Neuronal stem cell (in vitro differentiated cells): Measurements from ENCODE around the gene YTHDF2.

Experiments used
- DNase-seq: peaks from one replicate; pipeline ENCODE4 v3.0.0-alpha.2; 2013; ENCODE audit warnings: low spot score
- H2AFZ ChIP-seq: one replicate; pipeline ENCODE4 v1.6.1; 2013; ENCODE audit warnings: mild to moderate bottlenecking, low read length, inconsistent platforms
- H2AK5ac ChIP-seq: 2 replicates; pipeline ENCODE4 v1.6.1; 2013; ENCODE audit warnings: low read depth, mild to moderate bottlenecking, inconsistent platforms, low read length, moderate library complexity, mixed read lengths
- H2BK120ac ChIP-seq: 2 replicates; pipeline ENCODE4 v1.6.1; 2013; ENCODE audit warnings: low read depth, mild to moderate bottlenecking, inconsistent platforms, low read length, moderate library complexity, mixed read lengths
- H2BK12ac ChIP-seq: one replicate; pipeline ENCODE4 v1.6.1; 2013; ENCODE audit warnings: low read length, inconsistent platforms
- H2BK15ac ChIP-seq: 2 replicates; pipeline ENCODE4 v1.6.1; 2013; ENCODE audit warnings: mild to moderate bottlenecking, low read length, inconsistent platforms, mixed read lengths
- H2BK5ac ChIP-seq: one replicate; pipeline ENCODE4 v1.6.1; 2013; ENCODE audit warnings: inconsistent platforms, mild to moderate bottlenecking, low read length, moderate library complexity
- H3K14ac ChIP-seq: one replicate; pipeline ENCODE4 v1.6.1; 2013; ENCODE audit warnings: low read length, inconsistent platforms
- H3K18ac ChIP-seq: 2 replicates; pipeline ENCODE4 v1.6.1; 2013; ENCODE audit warnings: low read length, inconsistent platforms
- H3K23ac ChIP-seq: 2 replicates; pipeline ENCODE4 v1.6.1; 2013; ENCODE audit warnings: low read depth, mild to moderate bottlenecking, mixed read lengths, low read length, inconsistent platforms; ENCODE audit not compliant: poor library complexity
- H3K27ac ChIP-seq: replicated peaks from 3 replicates; pipeline ENCODE4 v1.5.1; 2013; ENCODE audit warnings: low read length, inconsistent platforms
- H3K27me3 ChIP-seq, 3 experiments: 2 replicates each; pipeline ENCODE4 v1.6.1; 2013; ENCODE audit warnings: low read length in 3 of 3, mild to moderate bottlenecking in 2 of 3, inconsistent platforms in 1 of 3, low read depth in 1 of 3, mixed read lengths in 1 of 3, moderate library complexity in 1 of 3; ENCODE audit not compliant: control insufficient read depth in 3 of 3, insufficient read depth in 3 of 3
- H3K36me3 ChIP-seq, 2 donors: replicated peaks in 1 of 2; 2 replicates each; pipeline ENCODE4 v1.6.1; 2013; ENCODE audit warnings: low read length in 2 of 2; ENCODE audit not compliant: control insufficient read depth in 2 of 2, insufficient read depth in 2 of 2
- H3K4ac ChIP-seq: 2 replicates; pipeline ENCODE4 v1.6.1; 2013; ENCODE audit warnings: inconsistent platforms, mild to moderate bottlenecking, low read length, moderate library complexity
- H3K4me1 ChIP-seq, 2 donors: 1 replicate in 1 of 2; 2 replicates in 1 of 2; pipeline ENCODE4 v1.6.1; 2013; ENCODE audit warnings: low read length in 2 of 2, low read depth in 1 of 2; ENCODE audit not compliant: control insufficient read depth in 2 of 2, insufficient read depth in 1 of 2
- H3K4me2 ChIP-seq: one replicate; pipeline ENCODE4 v1.6.1; 2013; ENCODE audit warnings: mild to moderate bottlenecking, low read length, inconsistent platforms; ENCODE audit not compliant: insufficient read depth, poor library complexity, severe bottlenecking
- H3K4me3 ChIP-seq, 2 donors: 2 replicates each; pipeline ENCODE4 v1.5.1; 2013; ENCODE audit warnings: low read length in 2 of 2, mild to moderate bottlenecking in 2 of 2, inconsistent platforms in 1 of 2, moderate library complexity in 1 of 2
- H3K79me1 ChIP-seq: one replicate; pipeline ENCODE4 v1.6.1; 2013; ENCODE audit warnings: low read depth, mild to moderate bottlenecking, inconsistent platforms, low read length, moderate library complexity
- H3K9ac ChIP-seq: one replicate; pipeline ENCODE4 v1.6.1; 2013; ENCODE audit warnings: mild to moderate bottlenecking, low read depth, low read length, inconsistent platforms; ENCODE audit not compliant: poor library complexity
- H3K9me3 ChIP-seq, 2 donors: replicated peaks in 1 of 2; 2 replicates each; pipeline versions ENCODE3 to v1.6.1; 2013; ENCODE audit warnings: low read length in 2 of 2, mild to moderate bottlenecking in 2 of 2, inconsistent platforms in 1 of 2, low read depth in 1 of 2, mixed read lengths in 1 of 2, moderate library complexity in 1 of 2; ENCODE audit not compliant: control insufficient read depth in 2 of 2, insufficient read depth in 1 of 2
- H4K8ac ChIP-seq: one replicate; pipeline ENCODE4 v1.6.1; 2013; ENCODE audit warnings: low read depth, mild to moderate bottlenecking, inconsistent platforms, low read length, moderate library complexity
- H4K91ac ChIP-seq: one replicate; pipeline ENCODE4 v1.6.1; 2013; ENCODE audit warnings: low read length, low read depth, mild to moderate bottlenecking, inconsistent platforms; ENCODE audit not compliant: poor library complexity
- WGBS, 2 donors: extraction: QIAGEN DNeasy Blood & Tissue Kit; methylation state at CpG; one replicate each; pipeline ENCODE4 v1.1.7; 2013; ENCODE audit warnings: missing lambda C conversion rate in 2 of 2, mixed read lengths in 1 of 2; ENCODE audit not compliant: insufficient read length in 2 of 2, insufficient replicate concordance in 1 of 2; ENCODE audit errors: extremely low coverage in 2 of 2; 5-methylcytosine and 5-hydroxymethylcytosine counted together

Gene YTHDF2

DNA sequence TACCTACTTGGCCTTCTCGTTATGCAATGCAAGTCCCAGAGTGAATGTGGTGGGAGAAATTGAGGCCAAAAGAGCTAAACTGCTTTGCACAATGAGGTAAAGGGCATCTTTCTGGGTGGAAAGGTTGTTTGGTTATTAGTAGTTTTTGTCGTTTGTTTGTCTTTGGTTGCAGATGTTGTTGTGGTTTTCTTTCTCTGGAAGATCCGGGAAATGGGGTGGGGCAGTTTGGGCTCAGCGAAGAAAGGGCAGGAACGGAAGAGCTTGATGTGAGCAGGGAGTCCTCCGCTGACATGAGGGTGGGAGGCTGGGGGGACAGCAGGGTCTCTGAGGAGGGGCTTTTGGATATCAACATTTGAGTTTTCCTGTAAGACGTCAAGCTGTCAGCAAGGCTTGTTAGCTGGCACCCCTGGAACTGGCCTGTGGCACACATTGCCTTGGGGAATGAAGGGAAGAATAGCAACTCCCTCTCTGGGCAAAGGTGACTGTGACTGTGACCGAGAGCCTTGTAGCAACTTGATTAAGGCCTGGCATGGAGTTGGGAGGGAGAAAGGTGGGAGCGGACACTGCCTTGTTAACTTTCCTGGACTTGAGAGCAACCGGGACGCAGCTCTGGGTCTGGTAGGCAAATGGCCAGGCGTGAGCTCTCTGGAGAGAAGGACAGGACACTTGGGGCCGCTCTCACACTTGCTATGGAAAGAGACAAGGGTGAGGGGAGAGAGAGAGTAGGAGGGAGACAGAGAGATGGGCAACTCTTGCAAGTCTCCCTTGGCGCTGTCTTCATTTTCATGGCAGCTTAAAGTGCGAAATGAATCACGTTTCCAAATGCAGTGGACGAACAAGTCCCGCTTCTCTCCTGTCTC lies 59.8 kb downstream of the YTHDF2 start:
- Histone ChIP-seq H3K9ac (no peak overlapping the region), H4K8ac (no peak overlapping the region), H2BK15ac (no peak overlapping the region), H3K36me3 (no peaks in the 10 kb centered on the region), H3K23ac (no peak overlapping the region), H2AFZ (peak overlapping the region; percentile 58), H2BK5ac (no peak overlapping the region), H2AK5ac (no peak overlapping the region), H3K9me3 (no peaks in the 10 kb centered on the region), H3K14ac (no peak overlapping the region), H3K27me3 (peaks cover 0 to 33% (median 0%) of the 10 kb centered on the region in 3 experiments), H2BK120ac (no peak overlapping the region), H2BK12ac (no peak overlapping the region), H3K79me1 (no peaks in the 10 kb centered on the region), H3K4me2 (no peak overlapping the region), H4K91ac (no peak overlapping the region), H3K18ac (peak overlapping the region; percentile 44), H3K4me1 (peaks cover 3 to 8% of the 10 kb centered on the region in 2 donors), H3K27ac (no peak overlapping the region), H3K4ac (no peak overlapping the region), H3K4me3 (no peak overlapping the region)
- DNase-seq, result no peak
- WGBS, 2 donors, result no CpG with 5 or more reads among the region's 18 CpGs

DNA sequence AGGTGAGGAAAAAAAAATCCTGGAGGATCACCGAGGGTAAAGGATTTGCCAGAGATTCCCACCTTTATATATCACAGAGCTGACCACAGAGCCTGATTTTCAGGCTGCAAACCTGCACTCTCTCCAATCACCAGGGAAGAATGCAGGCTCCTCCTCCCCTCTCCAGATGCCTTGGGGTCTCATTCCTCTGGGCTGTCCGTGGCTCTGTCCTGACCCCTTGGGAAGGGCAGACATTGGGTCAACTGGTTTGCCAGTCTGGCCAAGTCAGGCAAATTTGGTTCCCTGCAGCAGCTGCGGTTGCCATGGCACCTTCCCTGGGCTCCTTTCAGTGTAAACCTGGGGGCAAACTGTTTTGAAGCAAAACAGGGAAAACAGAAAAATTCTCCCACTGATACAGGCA lies 63.6 kb downstream of the YTHDF2 start:
- H2BK12ac ChIP-seq, result no peak overlapping the region
- WGBS, 2 donors, result no CpG with 5 or more reads among the region's 3 CpGs
- DNase-seq, result no peak
- H3K27ac ChIP-seq, result no peak overlapping the region
- H2AK5ac ChIP-seq, result no peak overlapping the region
- peak overlapping the region; percentile 63 for H3K18ac ChIP-seq
- H3K9ac ChIP-seq, result no peak overlapping the region
- no peak overlapping the region for H3K4me3 ChIP-seq
- H3K9me3 ChIP-seq, result peaks cover 0 to 2% of the 10 kb centered on the region in 2 donors
- no peaks in the 10 kb centered on the region for H3K79me1 ChIP-seq
- H3K36me3 ChIP-seq, result no peaks in the 10 kb centered on the region
- H4K91ac ChIP-seq, result no peak overlapping the region
- peak overlapping the region; percentile 69 for H2BK120ac ChIP-seq
- H3K4me2 ChIP-seq, result no peak overlapping the region
- peak overlapping the region; percentile 86 for H3K14ac ChIP-seq
- peaks cover 8 to 18% of the 10 kb centered on the region in 2 donors for H3K4me1 ChIP-seq
- H3K4ac ChIP-seq, result no peak overlapping the region
- H4K8ac ChIP-seq, result no peak overlapping the region
- no peak overlapping the region for H2BK15ac ChIP-seq
- peaks cover 0 to 13% (median 0%) of the 10 kb centered on the region in 3 experiments for H3K27me3 ChIP-seq
- no peak overlapping the region for H2BK5ac ChIP-seq
- no peak overlapping the region for H2AFZ ChIP-seq
- H3K23ac ChIP-seq, result no peak overlapping the region

DNA sequence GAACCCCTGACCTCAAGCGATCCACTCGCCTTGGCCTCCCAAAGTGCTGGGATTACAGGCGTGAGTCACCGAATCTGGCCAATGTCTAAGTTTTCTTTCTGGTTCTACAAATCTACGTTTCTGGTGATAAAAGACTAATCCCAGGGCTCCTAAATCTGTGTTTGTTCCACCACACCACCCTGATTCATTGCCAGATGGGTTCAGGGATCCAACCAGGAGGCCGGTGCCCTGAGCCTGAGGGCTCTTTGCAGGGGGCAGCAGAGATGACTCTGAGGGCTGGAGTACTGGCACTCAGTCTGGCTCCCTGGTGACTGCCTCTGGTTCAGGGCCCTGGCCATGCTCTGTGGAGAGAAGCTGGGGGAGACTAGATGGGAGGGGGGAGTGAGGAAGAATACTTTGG lies 64.7 kb downstream of the YTHDF2 start:
- no CpG with 5 or more reads among the region's 6 CpGs for WGBS, 2 donors
- H3K27ac ChIP-seq, result no peak overlapping the region

DNA sequence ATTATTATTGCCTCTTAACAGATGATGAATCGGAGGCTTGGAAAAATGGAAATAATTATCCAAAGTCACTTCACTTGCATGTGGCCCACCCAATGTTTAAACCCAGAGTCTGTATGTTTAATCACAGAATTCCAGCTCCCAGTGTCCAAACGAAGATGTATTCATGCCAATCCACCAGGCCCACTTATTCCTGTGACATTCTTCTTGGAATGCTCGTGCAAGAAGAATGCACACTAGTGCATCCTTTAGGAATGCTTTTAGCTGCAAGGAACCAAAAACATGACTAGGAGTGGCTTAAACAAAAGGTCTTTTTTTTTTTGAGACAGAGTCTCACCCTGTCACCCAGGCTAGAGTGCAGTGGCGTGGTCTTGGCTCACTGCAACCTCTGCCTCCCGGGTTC lies 66.3 kb downstream of the YTHDF2 start:
- WGBS, 2 donors, result no CpG with 5 or more reads among the region's 5 CpGs
- peaks cover 0 to 7% (median 0%) of the 10 kb centered on the region in 3 experiments for H3K27me3 ChIP-seq
- no peak overlapping the region for H3K4ac ChIP-seq
- no peak overlapping the region for H2AK5ac ChIP-seq
- H3K4me3 ChIP-seq, result no peak overlapping the region
- H3K79me1 ChIP-seq, result no peaks in the 10 kb centered on the region
- H3K9ac ChIP-seq, result no peak overlapping the region
- H3K36me3 ChIP-seq, result no peaks in the 10 kb centered on the region
- H3K9me3 ChIP-seq, result peaks cover 0 to 2% of the 10 kb centered on the region in 2 donors
- H3K4me1 ChIP-seq, result peaks cover 8 to 18% of the 10 kb centered on the region in 2 donors
- H2BK12ac ChIP-seq, result no peak overlapping the region
- H4K91ac ChIP-seq, result no peak overlapping the region
- no peak overlapping the region for H2AFZ ChIP-seq
- H3K4me2 ChIP-seq, result no peak overlapping the region
- no peak overlapping the region for H4K8ac ChIP-seq
- H3K23ac ChIP-seq, result no peak overlapping the region
- H3K18ac ChIP-seq, result no peak overlapping the region
- no peak overlapping the region for H2BK5ac ChIP-seq
- H2BK120ac ChIP-seq, result no peak overlapping the region
- no peak overlapping the region for H2BK15ac ChIP-seq
- no peak overlapping the region for H3K14ac ChIP-seq
- H3K27ac ChIP-seq, result no peak overlapping the region
- DNase-seq, result no peak

More for the DNA sequence above, 64.7 kb downstream of the YTHDF2 start:
- Histone ChIP-seq H3K79me1 (no peaks in the 10 kb centered on the region), H2AFZ (no peak overlapping the region), H3K9me3 (peaks cover 0 to 2% of the 10 kb centered on the region in 2 donors), H4K8ac (no peak overlapping the region), H3K4me2 (no peak overlapping the region), H3K9ac (no peak overlapping the region), H3K23ac (no peak overlapping the region), H3K4ac (no peak overlapping the region), H2BK5ac (no peak overlapping the region), H3K4me1 (peaks cover 8 to 18% of the 10 kb centered on the region in 2 donors), H3K27me3 (peaks cover 0 to 13% (median 0%) of the 10 kb centered on the region in 3 experiments), H3K36me3 (no peaks in the 10 kb centered on the region), H3K18ac (peak overlapping the region; percentile 40), H2BK120ac (no peak overlapping the region), H2AK5ac (no peak overlapping the region), H3K14ac (no peak overlapping the region), H4K91ac (no peak overlapping the region), H3K4me3 (no peak overlapping the region), H2BK12ac (no peak overlapping the region), H2BK15ac (no peak overlapping the region)
- no peak for DNase-seq
